COLO829 (cell line): ENCODE measurements around the gene FREM3.
"Not testable (repeated sequence)": the region's sequence is repeated elsewhere in the genome, so short reads cannot be mapped to it uniquely, and the experiment has no call there.

Experiments
- DNase-seq: peaks from one replicate; pipeline ENCODE4 v3.0.0; 2012; ENCODE audit warnings: low spot score

The FREM3 gene

DNA sequence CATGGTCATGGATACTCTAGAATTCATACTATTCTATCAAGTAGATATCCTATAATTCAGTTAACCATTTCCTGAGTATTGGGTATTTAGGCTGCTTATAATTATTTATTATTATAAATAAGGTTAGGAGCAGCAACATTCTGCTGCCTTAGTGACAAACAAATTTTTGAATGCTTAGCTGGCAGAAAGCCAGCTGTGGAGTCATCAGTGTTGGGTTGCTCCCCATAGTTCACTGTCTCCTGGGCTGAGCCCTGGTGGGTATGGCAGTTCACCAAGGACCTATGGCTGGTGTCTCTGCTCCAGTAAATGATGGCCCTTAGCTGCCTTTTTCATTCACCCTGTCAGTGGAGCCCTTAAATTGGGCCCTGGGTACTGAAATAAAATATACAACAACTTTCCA, 125.1 kb downstream of the FREM3 start:
- no peak for DNase-seq

DNA sequence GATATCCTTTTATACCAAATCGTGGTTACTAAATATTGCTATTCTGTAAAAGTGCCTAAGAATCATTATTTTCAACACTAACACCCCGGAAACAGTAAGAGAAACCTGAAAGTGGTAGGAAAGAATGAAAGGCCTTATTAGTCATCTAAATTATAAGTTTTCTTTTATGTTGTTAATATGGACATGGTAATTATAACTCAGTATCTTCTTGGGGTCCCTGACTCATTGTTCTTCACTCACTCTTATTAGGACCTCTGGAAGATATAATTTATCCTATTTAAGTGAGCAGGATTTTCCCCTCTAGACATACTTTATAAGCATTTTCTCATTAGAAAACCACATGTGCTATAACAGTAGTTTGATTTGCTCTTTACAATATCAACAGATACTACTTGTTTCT, 136.0 kb downstream of the FREM3 start:
- no peak for DNase-seq

GRCh38 chr4:143559757-143560147, 140.7 kb downstream of the FREM3 start:
- no peak for DNase-seq

GRCh38 chr4:143558823-143559756, 141.4 kb downstream of the FREM3 start:
- no peak for DNase-seq

DNA sequence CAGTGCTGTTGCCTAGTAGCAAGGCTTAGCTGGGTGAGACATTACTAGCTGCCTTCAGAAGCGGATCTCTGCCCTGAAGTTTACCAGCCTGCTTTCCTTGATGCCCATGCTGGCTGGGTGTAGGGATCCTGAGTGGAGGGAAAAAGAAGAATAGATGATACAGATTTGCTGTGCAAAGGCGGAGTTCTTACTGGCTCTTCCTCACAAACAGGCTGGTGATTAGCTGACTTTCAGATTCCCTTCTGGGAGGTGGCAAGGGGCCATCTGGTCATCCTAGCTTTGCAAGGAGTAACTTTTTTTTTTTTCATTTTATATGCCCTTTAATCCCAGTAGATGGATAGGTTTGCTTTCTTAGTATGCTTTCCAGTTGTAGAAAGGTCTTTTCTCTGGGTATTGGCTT, 142.2 kb downstream of the FREM3 start:
- DNase-seq: no peak

DNA sequence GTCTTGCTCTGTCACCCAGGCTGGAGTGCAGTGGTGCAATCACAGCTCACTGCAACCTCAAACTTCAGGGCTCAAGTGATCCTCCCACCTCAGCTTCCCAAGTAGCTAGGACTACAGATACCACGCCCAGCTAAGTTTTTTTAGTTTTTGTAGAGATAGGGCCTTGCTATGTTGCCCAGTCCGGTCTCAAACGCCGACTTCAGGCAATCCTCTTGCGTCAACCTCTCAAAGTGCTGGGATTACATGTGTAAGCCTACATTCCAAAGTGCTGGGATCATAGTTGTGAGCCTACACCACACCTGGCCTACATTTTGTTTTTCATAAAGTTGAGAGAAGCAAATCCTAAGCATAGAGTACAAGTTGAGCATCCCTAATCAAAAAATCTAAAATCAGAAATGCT, 144.8 kb downstream of the FREM3 start:
- DNase-seq: no peak

DNA sequence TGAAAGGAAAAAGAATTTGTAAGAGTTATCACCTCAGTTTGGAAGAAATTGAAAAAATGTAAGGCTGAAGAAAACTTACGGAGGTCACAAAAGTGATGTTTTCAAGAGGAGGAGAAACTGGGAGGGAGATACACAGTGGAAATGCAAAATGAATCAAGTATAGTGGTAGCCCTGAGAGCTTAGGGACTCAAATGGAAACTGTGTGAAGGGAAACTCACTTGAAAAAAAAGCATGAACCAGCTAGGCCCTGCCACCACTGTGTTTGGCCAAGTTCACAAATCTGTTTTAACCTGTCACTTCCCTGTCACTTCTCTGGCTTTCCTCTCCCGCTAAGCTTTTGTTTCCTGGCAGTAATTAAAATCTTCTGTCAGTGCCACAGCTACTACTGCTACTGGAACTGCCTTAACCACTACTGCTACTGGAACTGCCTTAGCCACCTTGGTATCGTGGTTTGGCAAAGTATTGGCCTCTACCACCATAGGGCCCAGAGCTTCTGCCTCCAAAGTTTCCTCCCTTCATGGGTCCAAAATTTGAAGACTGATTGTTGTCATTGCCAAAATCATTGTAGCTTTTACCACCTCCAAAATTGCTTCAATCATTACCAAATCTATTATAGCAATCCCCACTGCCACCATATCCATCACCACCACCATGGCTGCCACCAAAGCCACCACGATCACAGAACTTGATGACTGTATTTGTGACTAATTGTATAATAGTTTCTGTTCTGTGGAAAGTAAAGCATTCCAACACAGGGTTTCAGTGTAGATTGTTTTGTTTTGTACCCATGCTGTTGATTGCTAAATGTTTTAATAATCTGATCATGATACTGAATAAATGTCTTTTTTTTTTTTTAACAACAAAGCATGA, 145.5 kb downstream of the FREM3 start:
- DNase-seq: no peak

GRCh38 chr4:143549928-143550327, 150.5 kb downstream of the FREM3 start:
- DNase-seq: no peak

GRCh38 chr4:143539670-143540023, 160.8 kb downstream of the FREM3 start:
- no peak for DNase-seq

GRCh38 chr4:143538979-143539669, 161.4 kb downstream of the FREM3 start:
- DNase-seq: no peak

- DNase-seq: no peak
These were observed 168.5 kb downstream of the FREM3 start for GRCh38 chr4:143531788-143532491.

GRCh38 chr4:143531380-143531779, 169.1 kb downstream of the FREM3 start:
- no peak for DNase-seq

DNA sequence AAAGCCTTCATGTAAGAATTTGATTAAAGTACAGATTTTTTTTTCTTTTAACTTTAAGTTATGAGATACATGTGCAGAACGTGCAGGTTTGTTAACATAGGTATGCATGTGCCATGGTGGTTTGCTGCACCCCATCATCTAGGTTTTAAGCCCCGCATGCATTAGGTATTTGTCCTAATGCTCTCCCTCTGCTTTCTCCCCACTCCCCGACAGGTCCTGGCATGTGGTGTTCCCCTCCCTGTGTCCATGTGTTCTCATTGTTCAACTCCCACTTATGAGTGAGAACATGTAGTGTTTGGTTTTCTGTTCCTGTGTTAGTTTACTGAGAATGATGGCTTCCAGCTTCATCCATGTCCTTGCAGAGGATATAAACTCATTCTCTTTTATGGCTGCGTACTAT, 172.4 kb downstream of the FREM3 start:
- DNase-seq: not testable (repeated sequence)
